Non-pigmented ciliary epithelial cell (primary cell): ENCODE results near the gene LDLRAP1.

Experiments used
- DNase-seq: peaks from one replicate; pipeline ENCODE4 v3.0.0-alpha.2; 2010; ENCODE audit warnings: low read depth

Gene LDLRAP1

GRCh38 chr1:25609921-25610320 lies 66.5 kb downstream of the LDLRAP1 start:
- no peak for DNase-seq

DNA sequence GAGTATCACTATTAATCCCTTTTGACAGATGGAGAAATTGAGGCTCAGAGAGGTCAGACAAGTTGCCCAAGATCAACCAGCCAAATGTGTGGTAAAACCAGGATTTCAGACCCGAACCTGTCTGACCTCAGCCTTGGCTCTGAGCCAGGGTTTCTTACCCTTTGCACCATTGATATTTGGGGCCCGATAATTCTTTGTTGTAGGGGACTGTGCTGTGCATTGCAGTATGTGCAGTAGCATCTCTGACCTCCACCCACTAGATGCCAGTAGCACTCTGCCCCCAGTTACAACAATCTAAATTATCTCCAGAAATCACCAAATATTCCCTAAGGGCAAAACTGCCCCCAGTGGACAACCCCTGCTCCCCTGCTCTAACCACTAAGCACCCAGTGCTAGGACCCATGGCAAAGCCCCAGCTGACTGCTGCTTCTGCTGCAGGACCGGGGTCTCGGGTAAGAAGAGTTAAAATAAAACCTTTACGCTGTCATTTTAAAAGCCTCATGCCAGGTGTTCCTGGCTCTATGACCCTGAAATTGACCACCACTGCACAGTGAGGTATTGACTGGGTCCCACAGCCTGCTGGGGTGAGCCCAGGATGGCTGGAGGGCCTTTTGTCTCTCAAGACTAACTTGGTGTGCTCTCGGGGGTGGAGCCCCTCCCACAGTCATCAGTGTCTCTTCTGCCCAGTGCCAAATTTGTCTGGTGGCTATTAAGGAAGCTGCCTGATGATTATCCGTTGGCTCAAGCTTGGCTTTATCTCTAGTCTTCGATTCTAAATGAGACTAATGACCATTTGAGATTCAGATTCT lies 67.6 kb downstream of the LDLRAP1 start:
- DNase-seq, result no peak

- no peak for DNase-seq
Measured at GRCh38 chr1:25611843-25612242, 68.4 kb downstream of the LDLRAP1 start.

DNA sequence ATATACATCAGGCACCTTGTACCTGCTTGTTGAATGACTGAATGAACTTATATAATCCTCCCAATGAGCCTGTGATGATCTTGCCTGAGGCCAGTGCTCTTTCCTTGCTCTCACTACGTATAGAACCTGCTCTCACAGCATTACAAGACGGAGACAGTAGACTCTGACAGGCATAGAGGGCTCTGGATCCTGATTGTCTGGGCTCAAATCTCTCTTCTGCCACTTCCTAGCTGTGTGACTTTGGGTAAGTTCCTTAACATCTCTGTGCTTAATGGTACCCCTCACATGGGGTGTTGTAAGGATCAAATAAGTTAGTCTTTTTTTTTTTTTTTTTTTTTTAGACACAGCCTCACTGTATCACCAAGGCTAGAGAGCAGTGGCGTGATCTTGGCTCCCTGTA lies 69.0 kb downstream of the LDLRAP1 start:
- no peak for DNase-seq

GRCh38 chr1:25613091-25613490 lies 69.7 kb downstream of the LDLRAP1 start:
- no peak for DNase-seq

DNA sequence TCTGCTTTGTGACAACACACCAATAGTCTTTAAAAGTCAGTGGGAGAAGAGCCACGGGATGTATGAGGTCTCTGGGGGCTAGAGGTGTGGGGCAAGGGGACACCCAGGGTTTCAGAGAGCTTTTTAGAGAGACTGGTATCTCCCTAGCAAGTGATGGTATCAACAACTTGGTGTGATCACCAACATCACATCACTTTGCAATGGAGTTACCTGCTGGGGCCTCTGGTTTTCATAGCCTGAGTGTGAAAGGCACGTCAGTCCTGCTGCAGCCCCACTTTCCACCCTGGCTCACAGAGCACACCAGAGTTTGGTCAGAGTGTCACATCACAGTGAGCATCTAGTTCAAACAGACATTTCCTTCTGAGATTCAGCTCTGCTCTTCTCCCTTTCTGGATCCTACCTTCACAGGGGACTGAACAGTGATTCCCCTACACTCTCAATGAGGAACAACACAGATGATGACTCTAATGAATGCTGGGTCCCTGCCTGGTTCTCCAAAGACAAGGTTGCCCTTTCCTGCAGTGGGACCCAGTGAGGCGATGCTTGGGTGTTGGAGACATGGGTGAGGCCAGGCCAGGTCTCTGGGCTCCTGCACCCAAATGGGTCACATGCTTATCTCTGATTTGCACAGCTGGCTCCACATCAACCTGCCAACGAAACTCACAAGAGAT lies 71.2 kb downstream of the LDLRAP1 start:
- no peak for DNase-seq

GRCh38 chr1:25615172-25615541 lies 71.8 kb downstream of the LDLRAP1 start:
- no peak for DNase-seq

DNA sequence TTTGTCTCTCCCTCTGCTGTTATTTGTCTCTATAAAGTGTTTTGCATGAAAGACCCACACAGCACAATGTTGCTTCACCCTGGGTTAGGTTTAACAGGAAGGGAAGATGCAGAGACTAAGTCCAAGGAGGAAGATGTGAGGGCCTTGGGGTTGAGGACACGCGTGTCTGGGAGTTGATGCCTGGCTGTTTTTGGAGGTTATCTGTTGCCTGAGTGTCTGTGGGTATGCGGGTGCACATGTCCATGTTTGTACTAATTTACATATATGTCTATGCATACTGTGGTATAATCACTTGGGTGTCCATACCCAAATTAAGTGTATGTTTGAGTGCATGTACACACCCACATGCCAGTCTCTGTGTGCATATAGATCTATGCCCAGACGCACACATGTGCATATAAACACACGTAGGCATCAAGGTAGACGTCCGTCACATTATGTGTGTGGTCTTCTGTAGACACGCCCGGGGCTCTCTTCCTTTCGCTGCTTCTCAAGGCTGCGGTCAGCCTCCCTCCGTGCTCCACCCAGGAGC lies 72.2 kb downstream of the LDLRAP1 start:
- no peak for DNase-seq

GRCh38 chr1:25616095-25616986 lies 72.9 kb downstream of the LDLRAP1 start, which contains the start of gene MAN1C1:
Gene MAN1C1, plus strand, starts transcription at chr1:25616791. Its CDS starts 1,007 bp downstream, at chr1:25617798.
- no peak for DNase-seq

DNA sequence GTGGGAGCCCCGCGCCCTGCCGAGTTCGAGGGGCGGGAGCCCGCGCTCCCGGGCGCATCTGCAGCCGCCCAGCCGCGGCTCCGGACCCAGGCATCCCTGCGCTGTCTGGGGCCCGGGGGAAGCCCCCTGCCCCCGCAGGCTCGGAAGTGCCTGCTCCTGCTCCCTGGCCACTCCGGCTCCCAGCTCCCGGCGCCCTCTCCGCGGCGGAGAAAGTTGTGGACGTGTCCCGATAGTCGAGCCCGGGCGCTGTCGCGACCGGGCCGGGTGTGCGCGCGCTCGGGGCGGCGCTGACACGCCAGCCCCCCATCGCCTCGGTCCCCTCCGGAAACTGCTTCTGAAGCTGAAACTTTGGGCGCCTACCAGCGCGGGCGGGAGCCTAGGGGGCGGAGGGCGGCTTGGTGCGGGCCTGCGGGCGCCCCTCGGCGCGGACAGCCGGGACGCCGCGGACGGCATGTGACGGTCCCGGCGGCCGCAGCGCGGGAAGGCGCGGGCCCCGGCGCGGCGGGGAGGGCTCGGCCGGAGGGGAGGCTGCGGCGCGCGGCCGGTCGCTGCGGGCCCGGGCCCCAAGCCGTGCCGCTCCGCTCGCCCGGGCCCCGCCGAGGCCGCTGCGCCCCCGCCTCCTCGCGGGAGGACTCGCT lies 73.7 kb downstream of the LDLRAP1 start:
- DNase-seq, result no peak

DNA sequence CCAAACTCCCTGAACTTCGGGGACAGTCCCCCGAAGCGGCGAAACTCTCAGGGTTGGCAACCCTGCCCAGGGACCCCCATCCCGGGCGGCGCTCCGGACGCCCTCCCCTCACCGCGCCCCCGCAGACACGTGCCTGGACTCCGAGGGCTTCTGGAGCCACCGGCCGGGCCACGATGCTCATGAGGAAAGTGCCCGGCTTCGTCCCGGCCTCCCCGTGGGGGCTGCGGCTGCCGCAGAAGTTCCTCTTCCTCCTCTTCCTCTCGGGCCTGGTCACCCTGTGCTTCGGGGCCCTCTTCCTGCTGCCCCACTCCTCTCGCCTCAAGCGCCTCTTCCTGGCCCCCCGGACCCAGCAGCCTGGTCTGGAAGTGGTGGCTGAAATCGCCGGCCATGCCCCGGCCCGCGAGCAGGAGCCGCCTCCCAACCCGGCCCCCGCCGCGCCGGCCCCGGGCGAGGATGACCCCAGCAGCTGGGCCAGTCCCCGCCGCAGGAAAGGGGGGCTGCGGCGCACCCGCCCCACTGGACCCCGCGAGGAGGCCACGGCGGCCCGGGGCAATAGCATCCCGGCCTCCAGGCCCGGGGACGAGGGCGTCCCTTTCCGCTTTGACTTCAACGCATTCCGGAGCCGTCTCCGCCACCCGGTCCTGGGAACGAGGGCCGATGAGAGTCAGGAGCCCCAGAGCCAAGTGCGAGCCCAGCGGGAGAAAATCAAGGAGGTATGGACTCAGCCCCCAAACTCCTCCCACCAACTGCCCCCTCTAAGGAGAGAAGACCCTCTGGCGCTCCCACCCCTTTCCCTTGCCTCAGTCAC lies 74.4 kb downstream of the LDLRAP1 start:
- DNase-seq, result no peak

- no peak for DNase-seq
Measured at GRCh38 chr1:25618433-25618808, 75.0 kb downstream of the LDLRAP1 start.
